CD4-positive, alpha-beta T cell treated with Interleukin-15 for 4 hours (primary cell): Measurements from ENCODE around the gene THRB.

ENCODE experiments used
- DNase-seq: peaks from one replicate; pipeline ENCODE4 v3.0.0-alpha.2; 2020; ENCODE audit warnings: low spot score

The THRB gene

GRCh38 chr3:24348348-24348747, 146.3 kb downstream of the THRB start:
- DNase-seq: no peak

- no peak for DNase-seq
Measured at GRCh38 chr3:24344784-24345439, 149.7 kb downstream of the THRB start.

GRCh38 chr3:24343084-24343783, 151.4 kb downstream of the THRB start:
- no peak for DNase-seq

- DNase-seq: no peak
Measured at GRCh38 chr3:24342275-24342674, 152.4 kb downstream of the THRB start.

GRCh38 chr3:24341668-24342067, 153.0 kb downstream of the THRB start:
- DNase-seq: no peak

- no peak for DNase-seq
Measured at GRCh38 chr3:24340966-24341365, 153.7 kb downstream of the THRB start.

GRCh38 chr3:24340161-24340560, 154.5 kb downstream of the THRB start:
- DNase-seq: no peak

- DNase-seq: no peak
Measured at GRCh38 chr3:24339266-24339825, 155.3 kb downstream of the THRB start.

GRCh38 chr3:24338409-24339130, 156.1 kb downstream of the THRB start:
- DNase-seq: no peak

- no peak for DNase-seq
Measured at GRCh38 chr3:24336101-24336500, 158.5 kb downstream of the THRB start.

- no peak for DNase-seq
Measured at GRCh38 chr3:24332092-24332491, 162.6 kb downstream of the THRB start.

- DNase-seq: no peak
Measured at GRCh38 chr3:24323272-24323671, 171.4 kb downstream of the THRB start.

- DNase-seq: no peak
Measured at GRCh38 chr3:24320601-24321000, 174.0 kb downstream of the THRB start.

- no peak for DNase-seq
Measured at GRCh38 chr3:24318677-24319287, 175.9 kb downstream of the THRB start.

- DNase-seq: no peak
Measured at GRCh38 chr3:24316887-24317383, 177.7 kb downstream of the THRB start.

GRCh38 chr3:24315971-24316370, 178.7 kb downstream of the THRB start:
- no peak for DNase-seq

- no peak for DNase-seq
Measured at GRCh38 chr3:24315356-24315755, 179.3 kb downstream of the THRB start.

GRCh38 chr3:24311881-24312280, 182.8 kb downstream of the THRB start:
- no peak for DNase-seq

GRCh38 chr3:24310887-24311286, 183.8 kb downstream of the THRB start:
- no peak for DNase-seq

- no peak for DNase-seq
Measured at GRCh38 chr3:24306518-24306917, 188.1 kb downstream of the THRB start.

GRCh38 chr3:24305795-24306467, 188.7 kb downstream of the THRB start:
- DNase-seq: no peak
